Coronary artery (tissue), 2 donors: ENCODE data around the gene CSTB.

Experiments
- DNase-seq: peaks from one replicate; pipeline ENCODE4 v3.0.0-alpha.2; 2017; ENCODE audit warnings: low spot score
- H3K27ac ChIP-seq, 2 donors: fragments of 200-600 bp; sonication (generic); one replicate each; pipeline ENCODE4 v1.5.1; 2016 to 2019
- H3K4me3 ChIP-seq: fragments of 200-600 bp; sonication (generic); 2 replicates; pipeline ENCODE4 v1.5.1; 2016; ENCODE audit warnings: mild to moderate bottlenecking, moderate library complexity
- TF ChIP-seq, protein P1 (sequence below): fragments of 200-600 bp; sonication (generic); IDR thresholded peaks from one replicate; pipeline ENCODE4 v1.5.1; 2019; ENCODE audit warnings: antibody characterized with exemption

Gene CSTB

DNA sequence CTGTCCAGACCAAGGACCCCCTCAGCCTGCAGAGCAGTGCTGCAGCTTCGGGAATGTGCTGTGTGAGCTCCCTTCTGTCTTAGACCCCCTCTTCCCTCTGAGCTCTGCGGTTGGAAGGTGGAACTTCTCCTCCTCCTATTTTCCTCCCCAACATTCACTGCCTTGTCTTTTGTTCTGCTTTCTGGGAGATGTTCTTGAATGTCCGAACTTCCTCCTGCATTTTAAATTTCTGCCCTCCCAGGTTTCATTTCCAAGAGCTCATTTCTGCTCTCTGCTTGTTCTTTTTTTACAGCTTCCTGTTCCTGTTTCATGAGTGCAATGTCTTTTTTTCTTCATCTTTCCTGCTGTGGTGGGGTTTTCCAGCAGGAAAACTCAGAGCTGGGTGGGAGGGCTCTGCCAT is 42.6 kb upstream of the CSTB start:
- TF ChIP-seq, protein P1, sequence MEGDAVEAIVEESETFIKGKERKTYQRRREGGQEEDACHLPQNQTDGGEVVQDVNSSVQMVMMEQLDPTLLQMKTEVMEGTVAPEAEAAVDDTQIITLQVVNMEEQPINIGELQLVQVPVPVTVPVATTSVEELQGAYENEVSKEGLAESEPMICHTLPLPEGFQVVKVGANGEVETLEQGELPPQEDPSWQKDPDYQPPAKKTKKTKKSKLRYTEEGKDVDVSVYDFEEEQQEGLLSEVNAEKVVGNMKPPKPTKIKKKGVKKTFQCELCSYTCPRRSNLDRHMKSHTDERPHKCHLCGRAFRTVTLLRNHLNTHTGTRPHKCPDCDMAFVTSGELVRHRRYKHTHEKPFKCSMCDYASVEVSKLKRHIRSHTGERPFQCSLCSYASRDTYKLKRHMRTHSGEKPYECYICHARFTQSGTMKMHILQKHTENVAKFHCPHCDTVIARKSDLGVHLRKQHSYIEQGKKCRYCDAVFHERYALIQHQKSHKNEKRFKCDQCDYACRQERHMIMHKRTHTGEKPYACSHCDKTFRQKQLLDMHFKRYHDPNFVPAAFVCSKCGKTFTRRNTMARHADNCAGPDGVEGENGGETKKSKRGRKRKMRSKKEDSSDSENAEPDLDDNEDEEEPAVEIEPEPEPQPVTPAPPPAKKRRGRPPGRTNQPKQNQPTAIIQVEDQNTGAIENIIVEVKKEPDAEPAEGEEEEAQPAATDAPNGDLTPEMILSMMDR, result no peak
- Histone ChIP-seq H3K27ac (peak overlapping the region in 1 of 2 donors; percentile 51), H3K4me3 (no peak overlapping the region)
- no peak for DNase-seq

DNA sequence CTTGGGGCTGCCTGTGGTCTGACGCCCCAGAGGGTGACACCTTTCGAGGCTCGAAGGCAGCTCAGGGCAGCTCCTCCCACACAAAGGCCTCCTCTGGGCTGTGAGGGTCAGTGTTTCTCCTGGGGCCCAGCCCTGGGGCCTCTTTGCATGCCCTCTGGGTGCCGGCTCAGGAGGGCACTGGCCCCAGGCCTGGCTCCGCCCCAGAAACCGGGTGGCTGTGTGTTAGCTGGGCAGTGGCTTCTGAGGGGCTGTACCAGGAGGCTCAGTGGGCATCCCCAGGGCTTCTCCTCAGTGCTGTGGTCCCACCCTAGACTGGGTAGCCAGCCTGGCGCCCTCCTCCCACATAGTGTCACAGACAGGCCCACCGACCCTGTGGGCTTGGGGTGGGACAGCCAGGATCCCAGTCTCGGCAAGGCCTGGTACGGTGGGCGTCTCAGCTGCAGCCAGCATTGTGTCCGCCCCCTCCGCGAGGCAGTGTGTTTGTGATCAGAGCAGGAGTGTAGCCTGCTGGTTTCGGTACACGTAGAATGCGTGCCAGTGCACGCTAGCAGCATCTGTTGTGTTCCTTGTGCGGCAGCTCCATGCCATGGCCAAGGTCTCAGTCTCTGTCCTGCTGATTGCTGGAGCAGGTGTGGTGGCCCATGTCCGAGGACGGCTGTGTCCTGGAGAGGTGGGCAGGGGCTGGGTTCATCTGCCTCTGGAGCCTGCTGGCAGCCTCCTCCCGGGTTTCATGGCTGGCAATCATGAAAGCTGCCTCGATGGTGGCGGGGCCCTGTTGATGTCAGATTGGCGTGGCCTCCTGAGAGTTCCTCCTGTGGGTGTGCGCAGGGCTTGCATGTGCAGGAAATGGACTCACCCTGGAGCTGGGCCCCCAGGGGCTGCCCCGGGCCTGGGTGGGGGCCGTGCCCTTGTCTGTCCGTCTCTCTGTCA is 41.3 kb upstream of the CSTB start:
- Histone ChIP-seq H3K4me3 (no peak overlapping the region), H3K27ac (no peak overlapping the region)
- DNase-seq, result no peak
- TF ChIP-seq, protein P1, result no peak

DNA sequence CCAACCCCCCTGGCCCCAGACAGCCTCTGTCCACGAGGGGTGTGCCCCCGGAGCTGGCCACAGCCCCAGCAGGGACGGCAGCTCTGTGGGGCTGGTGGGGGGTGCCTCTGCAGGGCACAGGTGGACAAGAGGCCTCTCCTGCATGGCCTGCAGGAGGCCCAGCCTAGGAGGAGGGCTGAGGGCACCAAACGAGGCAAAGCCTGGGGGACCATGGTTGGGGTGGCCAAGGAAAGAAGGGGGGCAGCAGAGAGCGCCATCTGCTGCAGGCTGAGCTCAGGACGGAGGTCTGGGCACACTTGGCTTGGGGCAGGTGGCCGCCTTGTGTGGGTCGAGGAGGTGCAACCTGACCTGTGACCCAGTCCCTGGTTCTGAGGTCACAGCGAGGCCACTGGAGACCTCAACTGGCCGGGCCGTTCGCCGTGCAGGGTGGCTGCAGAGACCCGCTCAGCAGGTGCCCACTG is 40.5 kb upstream of the CSTB start:
- no peak for DNase-seq
- no peak overlapping the region for H3K4me3 ChIP-seq
- TF ChIP-seq, protein P1, result no peak
- H3K27ac ChIP-seq, result no peak overlapping the region

DNA sequence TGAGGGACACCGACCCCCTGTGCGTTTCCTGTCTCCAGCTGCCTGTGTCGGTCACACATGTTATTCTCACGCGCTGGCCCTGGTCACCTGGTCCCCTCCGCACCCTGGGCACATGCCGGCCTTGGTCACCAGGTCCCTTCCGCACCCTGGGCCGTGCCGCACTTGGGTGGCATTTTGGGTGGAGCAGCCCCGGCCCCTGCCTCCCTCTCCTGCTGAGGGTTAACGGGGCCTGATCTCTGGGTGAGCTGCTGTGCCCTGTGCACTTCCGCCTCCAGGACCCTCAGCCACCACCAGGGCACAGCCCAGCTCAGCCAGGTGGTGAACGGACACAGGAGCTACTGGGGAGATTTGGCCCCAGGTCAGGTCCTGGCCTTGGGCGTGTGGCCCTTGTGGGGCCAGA is 39.9 kb upstream of the CSTB start:
- TF ChIP-seq, protein P1, result no peak
- H3K4me3 ChIP-seq, result no peak overlapping the region
- no peak for DNase-seq
- H3K27ac ChIP-seq, result no peak overlapping the region

DNA sequence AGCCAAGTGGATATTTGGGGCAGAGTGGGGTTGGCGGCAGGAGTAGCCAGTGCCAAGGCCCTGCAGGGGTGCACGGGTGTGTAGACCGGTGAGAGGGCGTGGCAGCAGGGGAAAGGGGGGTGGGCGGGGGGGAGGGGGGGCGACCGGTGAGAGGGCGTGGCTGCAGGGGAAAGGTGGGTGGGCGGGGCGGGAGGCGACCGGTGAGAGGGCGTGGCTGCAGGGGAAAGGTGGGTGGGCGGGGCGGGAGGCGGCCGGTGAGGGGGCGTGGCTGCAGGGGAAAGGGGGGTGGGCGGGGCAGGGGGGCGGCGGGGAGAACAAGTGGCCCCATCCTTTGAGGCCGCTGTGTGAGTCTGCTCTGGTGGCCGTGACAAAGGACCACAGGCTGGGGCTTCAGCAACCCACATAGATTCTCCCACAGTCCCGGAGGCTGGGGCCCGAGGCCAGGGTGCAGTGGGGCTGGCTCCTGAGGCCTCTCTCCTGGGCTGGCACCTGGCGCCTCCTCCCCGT is 39.1 kb upstream of the CSTB start:
- no peak overlapping the region for H3K27ac ChIP-seq
- no peak overlapping the region for H3K4me3 ChIP-seq
- TF ChIP-seq, protein P1, result no peak
- DNase-seq, result no peak

DNA sequence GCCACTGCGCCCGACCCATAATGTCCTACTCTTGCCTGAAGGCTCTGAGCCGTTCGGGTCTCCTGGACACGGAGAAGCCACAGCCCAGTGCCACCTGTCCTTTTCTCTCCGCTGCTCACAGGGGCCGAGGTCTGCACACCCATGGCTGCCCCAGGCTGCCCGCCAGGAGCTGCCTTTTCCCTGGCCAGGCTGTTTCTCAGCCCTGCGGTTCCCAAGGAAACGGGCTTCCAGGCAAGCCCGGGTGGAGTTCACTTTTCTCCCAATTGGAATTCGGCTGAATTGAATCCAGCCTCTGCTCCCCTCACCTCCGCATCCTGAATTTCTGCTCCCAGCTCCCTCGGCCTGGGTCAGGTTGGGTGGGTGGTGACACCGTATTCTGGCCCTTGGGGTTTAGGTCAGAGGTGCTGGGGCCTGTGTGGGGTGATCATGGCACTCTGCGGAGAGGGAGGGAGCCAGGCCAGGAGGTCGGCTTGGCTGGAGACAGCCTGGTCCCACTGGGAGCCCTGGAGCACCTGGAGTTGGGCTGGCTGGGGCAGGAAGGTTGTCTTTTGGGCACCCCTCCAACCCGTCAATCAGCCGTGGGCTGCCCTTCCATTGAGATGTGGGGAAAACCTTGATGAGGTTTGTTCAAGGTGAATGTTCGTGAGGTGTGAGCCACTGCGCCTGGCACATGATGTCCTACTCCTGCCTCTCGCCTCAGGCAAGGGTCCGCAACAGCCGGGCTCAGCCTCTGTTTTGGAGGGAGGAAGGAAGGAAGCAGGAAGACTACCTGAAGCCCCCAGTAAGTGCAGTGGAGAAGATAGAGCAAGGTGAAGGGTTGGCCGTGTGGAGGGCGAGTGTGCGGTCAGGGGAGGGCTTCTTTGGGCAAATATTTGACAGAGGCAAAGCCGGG is 38.4 kb upstream of the CSTB start:
- H3K27ac ChIP-seq, result no peak overlapping the region
- no peak for DNase-seq
- TF ChIP-seq, protein P1, result no peak
- H3K4me3 ChIP-seq, result no peak overlapping the region
